HEK293 (cell line): ENCODE measurements around the gene CRABP2.
A peak's percentile ranks its signal among the peaks of the same experiment; 100 is the strongest.

Experiments used
- AEBP2 ChIP-seq: fragments of 450-650 bp; formaldehyde crosslinking; IDR thresholded peaks from 2 replicates; pipeline ENCODE4 v1.5.1; 2016; ENCODE audit warnings: missing biosample characterization, missing genetic modification characterization, borderline replicate concordance
- GLIS1 ChIP-seq: fragments of 450-650 bp; formaldehyde crosslinking; IDR thresholded peaks from 2 replicates; pipeline ENCODE4 v1.5.1; 2016; ENCODE audit warnings: missing biosample characterization, missing genetic modification characterization
- OSR2 ChIP-seq: fragments of 450-650 bp; formaldehyde crosslinking; IDR thresholded peaks from 2 replicates; pipeline ENCODE4 v1.5.1; 2016; ENCODE audit warnings: missing biosample characterization, missing genetic modification characterization
- PRDM6 ChIP-seq: fragments of 450-650 bp; formaldehyde crosslinking; IDR thresholded peaks from 2 replicates; pipeline ENCODE4 v1.5.1; 2017; ENCODE audit warnings: missing biosample characterization, missing genetic modification characterization
- TCF7L2 ChIP-seq: IDR thresholded peaks from 2 replicates; pipeline ENCODE4 v1.6.1; 2011; ENCODE audit warnings: low read depth, mild to moderate bottlenecking, inconsistent platforms, low read length, moderate library complexity, borderline replicate concordance
- TSHZ1 ChIP-seq: fragments of 450-650 bp; formaldehyde crosslinking; IDR thresholded peaks from 2 replicates; pipeline ENCODE4 v1.5.1; 2016; ENCODE audit warnings: missing biosample characterization, missing genetic modification characterization, borderline replicate concordance
- ZBTB10 ChIP-seq: fragments of 450-650 bp; formaldehyde crosslinking; IDR thresholded peaks from 2 replicates; pipeline ENCODE4 v1.5.1; 2016; ENCODE audit warnings: missing biosample characterization, missing genetic modification characterization
- ZFP37 ChIP-seq: fragments of 450-650 bp; formaldehyde crosslinking; IDR thresholded peaks from 2 replicates; pipeline ENCODE4 v1.5.1; 2016; ENCODE audit warnings: missing biosample characterization, missing genetic modification characterization
- ZFP69B ChIP-seq: fragments of 450-650 bp; formaldehyde crosslinking; IDR thresholded peaks from 2 replicates; pipeline ENCODE4 v1.5.1; 2016; ENCODE audit warnings: missing biosample characterization, missing genetic modification characterization
- ZNF175 ChIP-seq: fragments of 450-650 bp; formaldehyde crosslinking; IDR thresholded peaks from 2 replicates; pipeline ENCODE4 v1.5.1; 2016; ENCODE audit warnings: missing biosample characterization, missing genetic modification characterization
- ZNF18 ChIP-seq: fragments of 450-650 bp; formaldehyde crosslinking; IDR thresholded peaks from 2 replicates; pipeline ENCODE4 v1.5.1; 2016; ENCODE audit warnings: missing biosample characterization, missing genetic modification characterization
- ZNF239 ChIP-seq: fragments of 450-650 bp; formaldehyde crosslinking; IDR thresholded peaks from 2 replicates; pipeline ENCODE4 v1.5.1; 2016; ENCODE audit warnings: missing biosample characterization, missing genetic modification characterization
- ZNF280C ChIP-seq: fragments of 450-650 bp; formaldehyde crosslinking; IDR thresholded peaks from 2 replicates; pipeline ENCODE4 v1.5.1; 2016; ENCODE audit warnings: missing biosample characterization, missing genetic modification characterization
- ZNF366 ChIP-seq: fragments of 450-650 bp; formaldehyde crosslinking; conservative IDR thresholded peaks from 2 replicates; pipeline ENCODE4 v1.5.1; 2016; ENCODE audit warnings: missing biosample characterization, missing genetic modification characterization
- ZNF513 ChIP-seq: fragments of 450-650 bp; IDR thresholded peaks from 2 replicates; pipeline ENCODE4 v1.5.1; 2018; ENCODE audit warnings: missing biosample characterization, missing genetic modification characterization
- ZNF544 ChIP-seq: fragments of 450-650 bp; formaldehyde crosslinking; IDR thresholded peaks from 2 replicates; pipeline ENCODE4 v1.5.0; 2017; ENCODE audit warnings: missing biosample characterization, missing genetic modification characterization
- ZNF548 ChIP-seq: fragments of 450-650 bp; formaldehyde crosslinking; IDR thresholded peaks from 2 replicates; pipeline ENCODE4 v1.5.1; 2016; ENCODE audit warnings: missing biosample characterization, missing genetic modification characterization
- ZNF549 ChIP-seq: fragments of 450-650 bp; IDR thresholded peaks from 2 replicates; pipeline ENCODE4 v1.5.1; 2018; ENCODE audit warnings: missing biosample characterization, missing genetic modification characterization, mild to moderate bottlenecking, inconsistent platforms, moderate library complexity
- ZNF558 ChIP-seq: fragments of 450-650 bp; formaldehyde crosslinking; IDR thresholded peaks from 2 replicates; pipeline ENCODE4 v1.5.1; 2016; ENCODE audit warnings: missing biosample characterization, missing genetic modification characterization
- ZNF600 ChIP-seq: fragments of 450-650 bp; formaldehyde crosslinking; IDR thresholded peaks from 2 replicates; pipeline ENCODE4 v1.5.1; 2016; ENCODE audit warnings: missing biosample characterization, missing genetic modification characterization
- ZNF610 ChIP-seq: fragments of 450-650 bp; formaldehyde crosslinking; IDR thresholded peaks from 2 replicates; pipeline ENCODE4 v1.5.1; 2016; ENCODE audit warnings: missing biosample characterization, missing genetic modification characterization, borderline replicate concordance
- ZNF670 ChIP-seq: fragments of 450-650 bp; formaldehyde crosslinking; IDR thresholded peaks from 2 replicates; pipeline ENCODE4 v1.5.1; 2016; ENCODE audit warnings: missing biosample characterization, missing genetic modification characterization, low read depth
- ZNF830 ChIP-seq: fragments of 450-650 bp; IDR thresholded peaks from 2 replicates; pipeline ENCODE4 v1.5.0; 2018; ENCODE audit warnings: missing biosample characterization, missing genetic modification characterization, low read depth, mild to moderate bottlenecking, moderate library complexity

CRABP2 gene

GRCh38 chr1:156740741-156741480, 35.5 kb upstream of the CRABP2 start, which contains the start of gene MRPL24 (continued):
- TF ChIP-seq ZNF513 (no peak), ZNF239 (tag by site-specific recombination) (no peak), ZNF175 (tag by site-specific recombination) (no peak), TCF7L2 (no peak), ZNF366 (no peak; the same call in 1 of the 2 replicates), ZNF280C (tag by site-specific recombination) (no peak), OSR2 (no peak; the same call in 1 of the 2 replicates), TSHZ1 (tag by site-specific recombination) (no peak), ZNF670 (tag by site-specific recombination) (no peak), GLIS1 (peak; percentile 78), ZNF548 (tag by site-specific recombination) (no peak), ZNF558 (tag by site-specific recombination) (no peak), ZNF600 (peak; percentile 80; the same call in 1 of the 2 replicates), ZBTB10 (peak; percentile 47; the same call in 1 of the 2 replicates), ZNF830 (no peak), AEBP2 (tag by site-specific recombination) (no peak), ZNF544 (tag by site-specific recombination) (no peak), ZNF549 (tag by site-specific recombination) (no peak), PRDM6 (tag by site-specific recombination) (no peak), ZFP37 (peak; percentile 93), ZNF18 (tag by site-specific recombination) (0 out of 2 replicates have a peak, but pooled peaks have one; percentile 31), ZFP69B (peak; percentile 72), ZNF610 (tag by site-specific recombination) (no peak)
